GM21381 (cell line): ENCODE measurements around the gene KDM6B.
"Not testable (repeated sequence)": the region's sequence is repeated elsewhere in the genome, so short reads cannot be mapped to it uniquely, and the experiment has no call there.

Experiments
- ATAC-seq: cut with Tn5 transposase; IDR thresholded peaks from one replicate; pipeline ENCODE4 v1.9.1; 2021; ENCODE audit warnings: mild to moderate bottlenecking, moderate library complexity; ENCODE audit not compliant: unreplicated experiment

Gene KDM6B, protein sequence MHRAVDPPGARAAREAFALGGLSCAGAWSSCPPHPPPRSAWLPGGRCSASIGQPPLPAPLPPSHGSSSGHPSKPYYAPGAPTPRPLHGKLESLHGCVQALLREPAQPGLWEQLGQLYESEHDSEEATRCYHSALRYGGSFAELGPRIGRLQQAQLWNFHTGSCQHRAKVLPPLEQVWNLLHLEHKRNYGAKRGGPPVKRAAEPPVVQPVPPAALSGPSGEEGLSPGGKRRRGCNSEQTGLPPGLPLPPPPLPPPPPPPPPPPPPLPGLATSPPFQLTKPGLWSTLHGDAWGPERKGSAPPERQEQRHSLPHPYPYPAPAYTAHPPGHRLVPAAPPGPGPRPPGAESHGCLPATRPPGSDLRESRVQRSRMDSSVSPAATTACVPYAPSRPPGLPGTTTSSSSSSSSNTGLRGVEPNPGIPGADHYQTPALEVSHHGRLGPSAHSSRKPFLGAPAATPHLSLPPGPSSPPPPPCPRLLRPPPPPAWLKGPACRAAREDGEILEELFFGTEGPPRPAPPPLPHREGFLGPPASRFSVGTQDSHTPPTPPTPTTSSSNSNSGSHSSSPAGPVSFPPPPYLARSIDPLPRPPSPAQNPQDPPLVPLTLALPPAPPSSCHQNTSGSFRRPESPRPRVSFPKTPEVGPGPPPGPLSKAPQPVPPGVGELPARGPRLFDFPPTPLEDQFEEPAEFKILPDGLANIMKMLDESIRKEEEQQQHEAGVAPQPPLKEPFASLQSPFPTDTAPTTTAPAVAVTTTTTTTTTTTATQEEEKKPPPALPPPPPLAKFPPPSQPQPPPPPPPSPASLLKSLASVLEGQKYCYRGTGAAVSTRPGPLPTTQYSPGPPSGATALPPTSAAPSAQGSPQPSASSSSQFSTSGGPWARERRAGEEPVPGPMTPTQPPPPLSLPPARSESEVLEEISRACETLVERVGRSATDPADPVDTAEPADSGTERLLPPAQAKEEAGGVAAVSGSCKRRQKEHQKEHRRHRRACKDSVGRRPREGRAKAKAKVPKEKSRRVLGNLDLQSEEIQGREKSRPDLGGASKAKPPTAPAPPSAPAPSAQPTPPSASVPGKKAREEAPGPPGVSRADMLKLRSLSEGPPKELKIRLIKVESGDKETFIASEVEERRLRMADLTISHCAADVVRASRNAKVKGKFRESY (N-terminal part only)

GRCh38 chr17:7833795-7834541 lies at the start of gene KDM6B:
Gene KDM6B, plus strand, starts transcription at chr17:7834217. Its CDS starts 11,338 bp downstream, at chr17:7845555.
- ATAC-seq = peak; percentile 40

GRCh38 chr17:7786866-7787265 lies 47.2 kb upstream of the KDM6B start:
- ATAC-seq = no peak

DNA sequence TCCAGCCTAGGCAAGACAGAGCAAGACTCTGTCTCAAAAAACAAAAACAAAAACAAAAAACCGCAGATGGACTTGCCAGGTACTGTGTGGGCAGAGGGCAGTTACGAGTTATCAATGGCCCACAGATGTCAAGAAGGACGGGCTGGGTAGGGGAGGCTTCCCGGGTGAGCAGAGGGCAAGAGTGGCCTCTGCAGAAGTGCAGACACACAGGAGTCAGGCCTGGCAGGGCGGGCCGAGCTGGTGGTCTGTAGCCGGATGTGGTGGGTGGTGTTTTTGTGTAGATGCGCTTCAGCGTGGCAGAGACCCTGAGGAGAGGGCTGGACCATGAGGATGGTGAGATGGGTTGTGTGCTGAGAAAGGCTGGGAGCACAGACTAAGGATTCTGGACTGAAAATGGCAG lies 44.9 kb upstream of the KDM6B start:
- ATAC-seq = no peak

DNA sequence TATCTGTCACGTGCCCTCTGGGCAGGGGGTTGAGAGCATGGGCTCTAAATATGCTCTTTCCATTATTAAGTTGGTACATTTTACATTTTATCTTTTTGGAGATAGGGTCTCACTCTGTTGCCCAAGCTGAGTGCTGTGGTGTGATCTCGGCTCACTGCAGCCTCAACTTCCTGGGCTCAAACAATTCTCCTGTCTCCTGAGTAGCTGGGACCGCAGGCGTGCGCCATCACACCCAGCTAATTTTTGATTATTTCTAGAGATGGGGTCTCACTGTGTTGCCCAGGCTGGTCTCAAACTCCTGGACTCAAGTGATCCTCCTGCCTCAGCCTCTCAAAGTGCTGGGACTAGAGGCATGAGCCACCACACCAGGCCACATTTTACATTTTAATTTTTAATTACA lies 43.9 kb upstream of the KDM6B start:
- no peak for ATAC-seq

GRCh38 chr17:7792611-7793010 lies 41.4 kb upstream of the KDM6B start:
- ATAC-seq = no peak

- ATAC-seq = no peak
These were observed 39.8 kb upstream of the KDM6B start for GRCh38 chr17:7794075-7794663.

DNA sequence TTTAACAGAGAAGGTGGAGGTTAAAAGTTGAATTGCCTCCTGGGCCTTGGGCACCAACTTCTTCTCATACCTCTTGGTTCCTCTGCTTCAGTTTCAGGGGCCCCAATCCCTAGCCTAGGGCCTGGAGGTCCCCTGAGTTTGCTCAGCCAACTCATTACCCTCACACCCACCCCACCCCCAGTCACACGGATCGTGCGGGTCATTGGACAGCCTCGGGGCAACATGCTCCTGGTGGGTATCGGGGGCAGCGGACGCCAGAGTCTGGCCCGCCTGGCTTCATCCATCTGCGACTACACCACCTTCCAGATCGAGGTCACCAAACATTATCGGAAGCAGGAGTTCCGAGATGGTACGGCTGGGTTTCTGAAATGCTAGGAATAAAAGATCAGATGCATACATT lies 36.0 kb upstream of the KDM6B start:
- no peak for ATAC-seq

DNA sequence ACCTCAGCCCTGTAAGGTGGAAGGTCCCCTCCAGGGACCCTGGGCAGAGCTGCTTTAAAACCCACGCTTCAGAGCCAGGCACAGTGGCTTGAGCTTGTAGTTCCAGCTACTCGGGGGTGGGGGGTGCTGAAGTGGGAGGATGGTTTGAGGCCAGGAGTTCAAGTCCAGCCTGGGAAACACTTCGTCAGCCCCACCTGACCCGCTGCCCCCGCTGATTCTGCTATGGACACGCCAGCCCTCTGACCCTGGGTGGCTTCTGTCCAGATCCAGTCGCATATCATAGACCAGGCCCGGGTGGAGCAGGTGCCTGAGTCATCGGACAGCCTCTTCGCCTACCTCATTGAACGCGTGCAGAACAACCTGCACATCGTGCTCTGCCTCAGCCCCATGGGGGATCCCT lies 35.2 kb upstream of the KDM6B start:
- ATAC-seq = no peak

- no peak for ATAC-seq
These were observed 30.0 kb upstream of the KDM6B start for GRCh38 chr17:7803981-7804380.

GRCh38 chr17:7806587-7806986 lies 27.4 kb upstream of the KDM6B start:
- no peak for ATAC-seq

DNA sequence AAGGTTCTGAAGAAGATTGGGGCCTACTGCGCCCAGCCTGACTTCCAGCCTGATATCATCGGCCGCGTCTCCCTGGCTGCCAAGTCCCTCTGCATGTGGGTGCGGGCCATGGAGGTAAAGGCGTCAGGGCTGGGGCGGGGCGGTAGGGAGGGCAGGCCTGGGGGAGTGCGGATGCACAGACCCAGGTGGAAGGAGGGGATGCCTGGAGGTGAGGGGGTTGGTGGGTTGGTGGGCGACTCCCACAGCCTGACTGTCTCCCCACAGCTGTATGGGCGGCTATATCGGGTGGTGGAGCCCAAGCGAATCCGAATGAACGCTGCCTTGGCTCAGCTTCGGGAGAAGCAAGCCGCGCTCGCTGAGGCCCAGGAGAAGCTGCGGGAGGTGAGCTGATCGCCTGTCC lies 26.8 kb upstream of the KDM6B start:
- ATAC-seq = no peak

- no peak for ATAC-seq
These were observed 24.8 kb upstream of the KDM6B start for GRCh38 chr17:7809086-7809790.

GRCh38 chr17:7809791-7810343 lies 24.1 kb upstream of the KDM6B start:
- ATAC-seq = not testable (repeated sequence)

- ATAC-seq = no peak
These were observed 22.8 kb upstream of the KDM6B start for GRCh38 chr17:7811251-7811650.

DNA sequence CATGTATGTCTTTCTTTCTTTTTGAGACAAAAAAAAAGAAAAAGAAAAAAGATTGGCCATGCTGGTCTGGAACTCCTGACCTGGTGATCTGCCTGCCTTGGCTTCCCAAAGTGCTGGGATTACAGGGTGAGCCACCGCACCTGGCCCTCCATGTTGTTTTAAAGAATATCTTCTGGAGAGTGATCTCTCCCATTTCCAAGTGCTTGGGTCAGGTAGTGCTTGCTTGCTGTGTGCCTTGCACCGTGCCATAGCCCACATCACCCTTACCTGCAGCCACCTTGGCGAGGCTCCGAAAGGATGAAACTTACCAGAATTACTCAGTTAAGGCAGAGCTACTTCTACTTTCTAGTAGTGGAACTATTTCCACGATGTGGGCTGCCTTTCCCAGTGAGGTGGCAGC lies 19.0 kb upstream of the KDM6B start:
- no peak for ATAC-seq

DNA sequence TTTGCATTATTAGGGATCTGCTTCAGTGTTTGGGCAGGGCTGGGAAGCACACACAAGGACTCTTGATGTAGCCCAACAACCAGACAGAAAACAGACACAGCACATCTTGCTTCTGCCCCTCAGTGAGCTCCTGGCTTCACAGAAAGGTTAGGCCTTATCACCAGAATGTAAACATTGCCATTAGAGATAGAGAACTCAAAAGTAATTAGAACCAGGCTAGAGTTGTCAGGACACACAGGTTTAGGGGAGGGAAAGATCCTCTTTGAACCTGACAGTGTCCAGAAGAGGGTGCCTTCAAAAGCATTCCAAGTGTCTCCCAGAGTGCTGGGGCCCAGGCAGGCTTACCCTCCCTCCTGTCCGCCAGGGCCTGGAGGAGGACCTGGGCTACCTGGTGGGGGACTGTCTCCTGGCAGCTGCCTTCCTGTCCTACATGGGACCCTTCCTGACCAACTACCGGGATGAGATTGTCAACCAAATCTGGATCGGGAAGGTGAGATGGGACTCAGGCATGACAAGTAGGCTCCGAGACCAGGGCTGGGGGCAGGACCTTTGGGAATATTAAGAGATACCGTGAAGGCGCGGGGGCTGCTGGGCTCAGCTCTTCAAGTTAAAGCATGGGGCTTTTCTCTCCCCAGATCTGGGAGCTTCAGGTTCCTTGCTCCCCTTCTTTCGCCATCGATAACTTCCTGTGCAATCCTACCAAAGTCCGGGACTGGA lies 16.9 kb upstream of the KDM6B start:
- ATAC-seq = no peak

GRCh38 chr17:7817643-7817964 lies 16.4 kb upstream of the KDM6B start:
- no peak for ATAC-seq

- ATAC-seq = no peak
These were observed 16.0 kb upstream of the KDM6B start for GRCh38 chr17:7818026-7818425.
